Stimulated activated CD4-positive, alpha-beta T cell treated with anti-CD3 and anti-CD28 coated beads, Interleukin-12 subunit alpha, Interleukin-12 subunit beta, amount 100 ng/mL, for 24 hours (primary cell): ENCODE measurements around the gene PAM16.
"Not testable (repeated sequence)": the region's sequence is repeated elsewhere in the genome, so short reads cannot be mapped to it uniquely, and the experiment has no call there.

Experiments used
- DNase-seq, 2 experiments: peaks; one replicate each; pipeline ENCODE4 v3.0.0-alpha.2; 2020; ENCODE audit warnings: low read depth in 2 of 2

The PAM16 gene

GRCh38 chr16:4350787-4351659 lies at the start of gene PAM16:
PAM16 (minus strand) TSS chr16:4351321; CDS start chr16:4351234, 87 bp downstream.
- DNase-seq: peak; percentile 98 to 99

GRCh38 chr16:4399001-4399730 lies 48.0 kb upstream of the PAM16 start:
- DNase-seq: no peak

- no peak for DNase-seq
Observed at GRCh38 chr16:4395055-4395726, 44.1 kb upstream of the PAM16 start.

- not testable (repeated sequence) for DNase-seq
Observed at GRCh38 chr16:4393850-4394249, 42.7 kb upstream of the PAM16 start.

GRCh38 chr16:4393240-4393600 lies 42.1 kb upstream of the PAM16 start:
- DNase-seq: no peak

- DNase-seq: no peak
Observed at GRCh38 chr16:4392382-4393239, 41.5 kb upstream of the PAM16 start.

- no peak for DNase-seq
Observed at GRCh38 chr16:4391631-4392381, 40.7 kb upstream of the PAM16 start.

GRCh38 chr16:4390266-4391260 lies 39.4 kb upstream of the PAM16 start:
- DNase-seq: no peak

GRCh38 chr16:4389051-4389955 lies 38.2 kb upstream of the PAM16 start:
- DNase-seq: no peak

- DNase-seq: no peak
Observed at GRCh38 chr16:4388271-4389021, 37.3 kb upstream of the PAM16 start.

GRCh38 chr16:4387781-4388180 lies 36.7 kb upstream of the PAM16 start:
- no peak for DNase-seq

- DNase-seq: no peak
Observed at GRCh38 chr16:4386951-4387565, 35.9 kb upstream of the PAM16 start.

GRCh38 chr16:4386451-4386805 lies 35.3 kb upstream of the PAM16 start:
- no peak for DNase-seq

- no peak for DNase-seq
Observed at GRCh38 chr16:4385789-4386450, 34.8 kb upstream of the PAM16 start.

GRCh38 chr16:4385066-4385788 lies 34.1 kb upstream of the PAM16 start:
- no peak for DNase-seq

GRCh38 chr16:4384509-4384942 lies 33.4 kb upstream of the PAM16 start:
- DNase-seq: no peak
